Ectodermal cell (in vitro differentiated cells): Measurements from ENCODE around the gene SUMF1.

ENCODE experiments used
- H3K27ac ChIP-seq: 2 replicates; pipeline ENCODE4 v1.7.0; 2013; ENCODE audit warnings: mild to moderate bottlenecking, low read depth, low read length; ENCODE audit not compliant: insufficient read depth, poor library complexity, severe bottlenecking
- H3K27me3 ChIP-seq: 2 replicates; pipeline ENCODE4 v1.7.0; 2013; ENCODE audit warnings: mild to moderate bottlenecking, low read length; ENCODE audit not compliant: insufficient read depth, control insufficient read depth, poor library complexity, severe bottlenecking
- H3K36me3 ChIP-seq: one replicate; pipeline ENCODE4 v1.7.0; 2013; ENCODE audit warnings: low read length; ENCODE audit not compliant: control insufficient read depth, insufficient read depth
- H3K4me1 ChIP-seq: one replicate; pipeline ENCODE4 v1.7.0; 2013; ENCODE audit warnings: low read length; ENCODE audit not compliant: control insufficient read depth, insufficient read depth
- H3K4me3 ChIP-seq: 2 replicates; pipeline ENCODE4 v1.7.0; 2013; ENCODE audit warnings: low read depth, low read length, control low read depth; ENCODE audit not compliant: insufficient read depth
- H3K9me3 ChIP-seq: 2 replicates; pipeline ENCODE4 v1.7.0; 2013; ENCODE audit warnings: mild to moderate bottlenecking, low read length, moderate library complexity; ENCODE audit not compliant: control insufficient read depth

Gene SUMF1

GRCh38 chr3:4311496-4311895 is 155.6 kb downstream of the SUMF1 start:
- Histone ChIP-seq H3K9me3 (no peaks in the 10 kb centered on the region), H3K36me3 (peaks cover 10% of the 10 kb centered on the region)

More at GRCh38 chr3:4311496-4311895, 155.6 kb downstream of the SUMF1 start:
- Histone ChIP-seq H3K27me3 (no peaks in the 10 kb centered on the region), H3K4me1 (peaks cover 5% of the 10 kb centered on the region), H3K4me3 (no peak overlapping the region), H3K27ac (no peak overlapping the region)
